Measurements from ENCODE around the gene DPH6.
"Not testable (repeated sequence)": the region's sequence is repeated elsewhere in the genome, so short reads cannot be mapped to it uniquely, and the experiment has no call there.

DPH6 gene

DNA sequence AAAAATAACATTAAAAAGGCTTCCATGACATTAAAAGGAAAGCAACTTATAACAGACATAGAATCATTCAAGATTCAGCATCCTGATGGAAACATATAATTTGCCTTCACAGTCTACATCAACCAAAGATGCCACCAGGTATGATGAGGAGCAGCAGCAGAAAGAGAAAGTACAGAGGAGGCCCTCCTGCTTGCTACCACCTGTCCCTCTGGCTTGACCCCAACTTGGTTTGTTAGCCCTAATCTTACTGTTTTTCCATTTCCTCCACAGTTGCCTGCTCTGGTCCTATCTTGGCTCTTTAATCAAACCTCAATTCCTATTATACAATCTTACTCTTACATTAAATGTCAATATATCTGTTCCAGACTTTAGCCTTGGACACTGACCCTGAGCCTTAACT lies 171.3 kb downstream of the DPH6 start:
- no peaks in the 10 kb centered on the region for H3K27me3 ChIP-seq (ENCODE audit: insufficient read depth, low read length)
- H3K27ac ChIP-seq (ENCODE audit: low read length): no peak overlapping the region
- no peak overlapping the region for H3K9ac ChIP-seq (ENCODE audit: low read depth, low read length)
- peaks cover under 1% of the 10 kb centered on the region; the same call in 1 of the 2 replicates for H3K4me1 ChIP-seq (ENCODE audit: insufficient read depth, low read length)
- no peak overlapping the region for H3K4me3 ChIP-seq (ENCODE audit: low read length)
- no peaks in the 10 kb centered on the region for H3K36me3 ChIP-seq (ENCODE audit: insufficient read depth, low read depth, low read length)
- H3K9me3 ChIP-seq (ENCODE audit: insufficient read depth, low read depth, low read length): no peaks in the 10 kb centered on the region

DNA sequence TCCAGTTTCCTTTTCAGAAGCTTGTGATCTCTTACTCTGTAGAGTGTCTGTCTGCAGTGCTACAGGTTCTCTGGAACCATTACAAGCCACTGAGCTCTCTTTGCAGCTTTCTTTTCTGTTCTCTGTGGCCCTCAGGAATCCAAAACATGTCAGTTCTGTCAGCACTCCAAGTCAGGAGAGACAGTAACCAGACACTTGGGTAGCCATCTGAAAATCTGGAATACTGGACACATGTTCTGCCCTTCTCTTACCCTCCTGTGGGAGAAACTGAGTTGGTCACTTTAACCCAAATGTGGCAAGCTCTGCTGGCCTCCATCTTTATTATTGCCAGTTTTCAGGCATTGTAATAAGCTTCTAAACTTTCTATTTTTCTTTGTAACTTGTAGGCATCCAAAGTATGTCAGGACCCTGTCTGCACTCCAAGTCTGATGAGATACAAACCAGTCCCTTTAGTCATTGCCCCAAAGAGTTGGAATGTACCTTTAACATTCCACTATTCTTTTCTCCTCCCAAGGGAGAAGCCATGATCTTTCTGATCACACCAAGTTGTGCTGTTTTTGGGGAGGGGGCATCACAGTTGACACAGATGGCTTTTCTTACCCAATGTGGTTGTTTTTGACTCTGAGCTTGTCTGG lies 183.7 kb downstream of the DPH6 start:
- peaks cover 30% of the 10 kb centered on the region for H3K9me3 ChIP-seq (ENCODE audit: insufficient read depth, low read depth, low read length)
- no peak overlapping the region for H3K4me3 ChIP-seq (ENCODE audit: low read length)
- H3K36me3 ChIP-seq (ENCODE audit: insufficient read depth, low read depth, low read length): no peaks in the 10 kb centered on the region
- no peak overlapping the region for H3K27ac ChIP-seq (ENCODE audit: low read length)
- H3K9ac ChIP-seq (ENCODE audit: low read depth, low read length): no peak overlapping the region
- no peaks in the 10 kb centered on the region for H3K27me3 ChIP-seq (ENCODE audit: insufficient read depth, low read length)
- no peaks in the 10 kb centered on the region for H3K4me1 ChIP-seq (ENCODE audit: insufficient read depth, low read length)

DNA sequence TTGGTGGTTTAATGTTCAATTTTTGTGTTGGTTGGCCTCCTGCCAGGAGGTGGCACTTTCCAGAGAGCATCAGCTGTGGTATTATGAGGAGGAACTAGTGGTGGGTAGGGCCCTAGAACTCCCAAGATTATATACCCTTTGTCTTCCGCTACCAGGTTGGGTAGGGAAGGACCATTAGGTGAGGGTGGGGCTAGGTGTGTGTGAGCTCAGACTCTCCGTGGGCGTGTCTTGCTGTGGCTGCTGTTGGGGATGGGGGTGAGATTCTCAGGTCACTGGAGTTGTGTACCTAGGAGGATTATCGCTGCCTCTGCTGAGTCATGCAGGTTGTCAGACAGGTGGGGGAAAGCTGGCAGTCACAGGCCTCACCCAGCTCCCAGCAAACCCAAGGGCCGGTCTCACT lies 187.1 kb downstream of the DPH6 start:
- Histone ChIP-seq H3K4me3 (ENCODE audit: low read length) (no peak overlapping the region), H3K4me1 (ENCODE audit: insufficient read depth, low read length) (no peaks in the 10 kb centered on the region), H3K9me3 (ENCODE audit: insufficient read depth, low read depth, low read length) (peaks cover 35% of the 10 kb centered on the region), H3K9ac (ENCODE audit: low read depth, low read length) (no peak overlapping the region), H3K27me3 (ENCODE audit: insufficient read depth, low read length) (no peaks in the 10 kb centered on the region), H3K36me3 (ENCODE audit: insufficient read depth, low read depth, low read length) (no peaks in the 10 kb centered on the region), H3K27ac (ENCODE audit: low read length) (no peak overlapping the region)

DNA sequence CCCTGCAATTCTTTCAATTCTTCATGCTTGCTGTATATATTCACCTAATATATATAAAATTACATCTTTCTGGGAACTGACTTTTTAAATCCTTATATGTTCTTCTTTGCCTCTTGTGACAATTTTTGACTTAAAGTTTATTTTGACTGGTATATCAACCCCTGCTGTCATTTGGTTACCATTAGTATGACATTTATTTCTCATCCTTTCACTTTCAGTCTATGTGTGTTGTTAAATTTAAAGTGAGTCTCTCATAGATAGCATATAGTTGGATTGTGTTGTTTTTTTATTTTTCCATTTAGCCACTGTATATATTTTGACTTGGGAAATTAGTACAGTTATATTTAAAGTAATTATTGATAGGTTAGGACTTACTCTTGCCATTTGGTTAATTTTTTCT lies 194.9 kb downstream of the DPH6 start:
- Histone ChIP-seq H3K4me3 (ENCODE audit: low read length) (no peak overlapping the region), H3K4me1 (ENCODE audit: insufficient read depth, low read length) (no peaks in the 10 kb centered on the region), H3K36me3 (ENCODE audit: insufficient read depth, low read depth, low read length) (no peaks in the 10 kb centered on the region), H3K27me3 (ENCODE audit: insufficient read depth, low read length) (no peaks in the 10 kb centered on the region), H3K9me3 (ENCODE audit: insufficient read depth, low read depth, low read length) (no peaks in the 10 kb centered on the region), H3K9ac (ENCODE audit: low read depth, low read length) (no peak overlapping the region), H3K27ac (ENCODE audit: low read length) (no peak overlapping the region)

DNA sequence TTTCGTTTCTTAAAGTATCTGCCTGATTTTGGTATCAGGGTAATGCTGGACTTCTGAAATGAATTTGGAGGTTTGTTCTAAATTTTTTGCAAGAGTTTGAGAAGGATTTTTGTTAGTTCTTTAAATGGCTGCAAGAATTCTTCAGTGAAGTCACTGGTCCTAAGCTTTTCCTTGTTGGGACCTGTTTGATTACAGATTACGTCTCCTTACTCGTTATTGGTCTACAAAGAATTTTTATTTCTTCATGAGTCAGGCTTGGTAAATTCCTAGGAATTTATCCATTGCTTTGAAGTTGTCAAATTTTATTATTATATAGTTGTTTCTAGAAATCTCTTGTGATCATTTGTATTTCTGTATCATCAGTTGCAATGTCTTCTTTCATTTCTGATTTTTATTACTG lies 196.0 kb downstream of the DPH6 start:
- Histone ChIP-seq H3K4me1 (ENCODE audit: insufficient read depth, low read length) (no peaks in the 10 kb centered on the region), H3K9me3 (ENCODE audit: insufficient read depth, low read depth, low read length) (no peaks in the 10 kb centered on the region), H3K9ac (ENCODE audit: low read depth, low read length) (no peak overlapping the region), H3K27me3 (ENCODE audit: insufficient read depth, low read length) (no peaks in the 10 kb centered on the region), H3K36me3 (ENCODE audit: insufficient read depth, low read depth, low read length) (no peaks in the 10 kb centered on the region), H3K27ac (ENCODE audit: low read length) (no peak overlapping the region), H3K4me3 (ENCODE audit: low read length) (no peak overlapping the region)

DNA sequence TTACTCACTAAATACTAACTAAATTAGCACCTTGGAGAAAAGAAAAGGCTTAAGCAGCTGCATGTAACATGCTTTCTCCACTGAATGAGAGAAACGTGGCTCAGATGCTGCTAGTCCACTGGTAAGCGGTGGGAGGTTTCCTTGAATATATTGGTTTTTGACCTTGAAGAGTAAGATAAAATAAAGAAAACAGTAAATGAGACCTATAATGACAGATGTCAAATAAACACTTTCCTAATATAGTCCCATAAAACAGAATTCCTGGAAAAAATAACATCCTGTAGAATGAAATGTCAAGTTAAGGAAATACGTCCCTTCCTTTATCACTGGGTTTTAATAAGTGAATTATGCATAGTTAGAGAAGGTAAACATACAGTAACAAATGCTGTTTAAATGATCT lies 215.0 kb downstream of the DPH6 start:
- Histone ChIP-seq H3K9ac (ENCODE audit: low read depth, low read length) (no peak overlapping the region), H3K36me3 (ENCODE audit: insufficient read depth, low read depth, low read length) (no peaks in the 10 kb centered on the region), H3K27ac (ENCODE audit: low read length) (no peak overlapping the region), H3K4me3 (ENCODE audit: low read length) (no peak overlapping the region), H3K4me1 (ENCODE audit: insufficient read depth, low read length) (peaks cover 7% of the 10 kb centered on the region; the same call in 1 of the 2 replicates), H3K27me3 (ENCODE audit: insufficient read depth, low read length) (no peaks in the 10 kb centered on the region), H3K9me3 (ENCODE audit: insufficient read depth, low read depth, low read length) (no peaks in the 10 kb centered on the region)

DNA sequence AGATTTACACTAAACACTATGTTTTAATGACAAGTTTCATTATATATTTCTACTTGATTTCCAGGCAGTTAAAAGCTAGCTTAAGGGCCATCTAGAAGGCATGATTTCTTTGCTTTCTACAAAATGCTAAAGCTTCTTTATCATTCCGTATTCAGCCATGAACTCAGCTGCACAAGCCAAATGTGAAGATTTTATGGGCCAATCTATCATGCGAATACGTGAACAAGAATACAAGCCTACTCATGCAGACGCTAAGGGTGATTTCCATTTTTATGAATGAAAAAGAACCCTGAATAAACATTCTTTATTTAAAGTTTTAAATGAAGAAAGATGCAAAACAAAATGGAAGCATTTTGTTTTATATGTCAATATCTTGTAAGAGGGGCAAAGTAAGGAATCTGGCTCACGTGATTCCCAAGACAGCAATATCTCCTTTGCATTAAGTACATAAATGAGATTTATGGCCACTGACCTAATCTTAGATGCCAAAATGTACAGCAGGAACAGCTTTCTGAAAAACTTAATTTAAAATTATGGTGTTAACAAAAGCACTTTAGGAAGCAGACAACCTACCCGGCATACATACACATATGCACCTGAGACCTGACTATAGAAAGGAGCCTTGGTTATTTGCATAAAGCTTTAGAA lies 215.8 kb downstream of the DPH6 start:
- no peak overlapping the region for H3K27ac ChIP-seq (ENCODE audit: low read length)

DNA sequence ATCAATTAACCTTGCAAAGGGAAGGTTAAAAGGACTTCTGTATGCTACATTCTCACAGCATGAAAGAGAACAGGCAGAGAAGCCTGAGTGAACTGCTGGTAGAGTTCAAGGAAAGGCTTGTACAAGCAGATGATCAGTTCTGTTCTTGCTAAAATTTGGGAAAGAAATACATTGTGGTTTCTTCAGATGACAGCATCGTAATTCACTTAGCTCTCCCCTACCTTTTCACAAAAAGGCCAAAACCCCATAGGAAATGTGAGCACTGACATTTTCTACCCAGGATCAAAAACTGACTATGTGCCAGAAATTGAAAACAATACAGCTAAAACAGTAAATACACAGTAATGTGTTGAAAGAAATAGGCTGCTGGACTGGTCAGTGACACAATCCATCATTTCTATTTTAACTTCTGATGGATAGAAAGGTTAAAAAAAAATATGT lies 216.4 kb downstream of the DPH6 start:
- no peaks in the 10 kb centered on the region for H3K9me3 ChIP-seq (ENCODE audit: insufficient read depth, low read depth, low read length)
- H3K4me3 ChIP-seq (ENCODE audit: low read length): no peak overlapping the region
- peaks cover 7% of the 10 kb centered on the region; the same call in 1 of the 2 replicates for H3K4me1 ChIP-seq (ENCODE audit: insufficient read depth, low read length)
- no peaks in the 10 kb centered on the region for H3K36me3 ChIP-seq (ENCODE audit: insufficient read depth, low read depth, low read length)
- H3K27ac ChIP-seq (ENCODE audit: low read length): no peak overlapping the region
- no peaks in the 10 kb centered on the region for H3K27me3 ChIP-seq (ENCODE audit: insufficient read depth, low read length)
- no peak overlapping the region for H3K9ac ChIP-seq (ENCODE audit: low read depth, low read length)

More for the DNA sequence above, 215.8 kb downstream of the DPH6 start:
- Histone ChIP-seq H3K4me3 (ENCODE audit: low read length) (no peak overlapping the region), H3K9ac (ENCODE audit: low read depth, low read length) (no peak overlapping the region), H3K9me3 (ENCODE audit: insufficient read depth, low read depth, low read length) (no peaks in the 10 kb centered on the region), H3K4me1 (ENCODE audit: insufficient read depth, low read length) (peaks cover 7% of the 10 kb centered on the region; the same call in 1 of the 2 replicates), H3K27me3 (ENCODE audit: insufficient read depth, low read length) (no peaks in the 10 kb centered on the region), H3K36me3 (ENCODE audit: insufficient read depth, low read depth, low read length) (no peaks in the 10 kb centered on the region)

DNA sequence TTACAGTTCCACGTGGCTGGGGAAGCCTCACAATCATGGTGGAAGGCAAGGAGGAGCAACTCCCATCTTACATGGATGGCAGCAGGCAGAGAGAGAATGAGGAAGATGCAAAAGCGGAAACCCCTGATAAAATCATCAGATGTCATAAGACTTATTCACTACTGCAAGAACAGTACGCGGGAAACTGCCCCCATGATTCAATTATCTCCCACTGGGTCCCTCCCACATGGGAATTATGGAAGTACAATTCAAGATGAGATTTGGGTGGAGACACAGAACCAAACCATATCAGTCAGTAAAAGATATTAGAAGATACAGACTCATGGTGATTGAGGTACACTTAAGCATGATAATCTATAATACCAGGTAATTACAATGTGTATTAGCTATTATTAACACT lies 217.1 kb downstream of the DPH6 start:
- not testable (repeated sequence) for H3K27ac ChIP-seq (ENCODE audit: low read length); H3K27me3 ChIP-seq (ENCODE audit: insufficient read depth, low read length); H3K36me3 ChIP-seq (ENCODE audit: insufficient read depth, low read depth, low read length); H3K4me1 ChIP-seq (ENCODE audit: insufficient read depth, low read length); H3K9me3 ChIP-seq (ENCODE audit: insufficient read depth, low read depth, low read length); H3K4me3 ChIP-seq (ENCODE audit: low read length); H3K9ac ChIP-seq (ENCODE audit: low read depth, low read length)

DNA sequence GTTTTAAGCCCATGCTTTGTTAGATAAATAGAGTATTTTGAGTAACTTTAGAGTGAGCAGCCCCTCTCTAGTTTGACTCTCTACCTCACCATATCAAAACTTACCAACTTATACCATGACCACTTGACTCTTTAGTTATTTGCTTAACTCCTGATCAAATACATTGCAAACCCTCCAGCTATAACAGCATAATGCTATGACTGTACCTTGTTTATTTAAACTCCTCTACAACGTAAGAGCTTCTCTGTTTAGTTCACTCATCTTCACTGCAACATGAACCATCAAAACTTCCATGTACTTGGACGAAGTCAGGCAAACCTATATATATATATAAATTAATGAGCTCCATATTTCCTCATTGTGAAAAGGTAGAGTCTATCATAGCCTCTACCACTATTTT lies 218.2 kb downstream of the DPH6 start:
- no peak overlapping the region for H3K4me3 ChIP-seq (ENCODE audit: low read length)

DNA sequence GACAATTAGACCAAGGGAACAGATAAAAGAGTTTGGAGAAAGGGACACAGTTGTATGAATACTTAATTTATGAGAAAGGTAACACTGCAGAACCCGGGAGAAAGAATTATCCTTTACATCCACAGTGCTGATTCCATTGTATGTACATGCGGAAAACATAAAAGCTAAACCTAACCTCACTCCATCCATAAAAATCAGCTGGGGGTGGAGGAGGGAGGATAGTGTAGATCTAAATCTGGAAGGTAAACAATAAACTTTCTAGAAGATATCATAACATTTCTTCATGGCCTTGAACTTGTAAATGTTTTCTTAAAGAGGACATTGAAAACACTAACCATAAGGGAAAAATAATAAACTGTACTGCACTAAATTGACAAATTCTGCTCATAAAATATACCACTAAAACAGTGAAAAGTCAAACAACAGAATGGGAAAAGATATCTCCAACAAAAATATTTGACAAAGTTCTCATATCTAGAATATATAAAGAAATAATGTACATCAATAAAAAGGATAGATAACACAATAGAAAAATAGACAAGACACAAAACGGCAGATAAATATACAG lies 220.5 kb downstream of the DPH6 start:
- no peaks in the 10 kb centered on the region for H3K27me3 ChIP-seq (ENCODE audit: insufficient read depth, low read length)
- H3K4me1 ChIP-seq (ENCODE audit: insufficient read depth, low read length): peaks cover 6% of the 10 kb centered on the region; the same call in 1 of the 2 replicates
- no peaks in the 10 kb centered on the region for H3K9me3 ChIP-seq (ENCODE audit: insufficient read depth, low read depth, low read length)
- no peak overlapping the region for H3K4me3 ChIP-seq (ENCODE audit: low read length)
- no peak overlapping the region for H3K27ac ChIP-seq (ENCODE audit: low read length)
- H3K36me3 ChIP-seq (ENCODE audit: insufficient read depth, low read depth, low read length): no peaks in the 10 kb centered on the region
- H3K9ac ChIP-seq (ENCODE audit: low read depth, low read length): no peak overlapping the region

More for the DNA sequence above, 218.2 kb downstream of the DPH6 start:
- Histone ChIP-seq H3K4me1 (ENCODE audit: insufficient read depth, low read length) (peaks cover 7% of the 10 kb centered on the region; the same call in 1 of the 2 replicates), H3K36me3 (ENCODE audit: insufficient read depth, low read depth, low read length) (no peaks in the 10 kb centered on the region), H3K27ac (ENCODE audit: low read length) (no peak overlapping the region), H3K9me3 (ENCODE audit: insufficient read depth, low read depth, low read length) (no peaks in the 10 kb centered on the region), H3K27me3 (ENCODE audit: insufficient read depth, low read length) (no peaks in the 10 kb centered on the region), H3K9ac (ENCODE audit: low read depth, low read length) (no peak overlapping the region)

DNA sequence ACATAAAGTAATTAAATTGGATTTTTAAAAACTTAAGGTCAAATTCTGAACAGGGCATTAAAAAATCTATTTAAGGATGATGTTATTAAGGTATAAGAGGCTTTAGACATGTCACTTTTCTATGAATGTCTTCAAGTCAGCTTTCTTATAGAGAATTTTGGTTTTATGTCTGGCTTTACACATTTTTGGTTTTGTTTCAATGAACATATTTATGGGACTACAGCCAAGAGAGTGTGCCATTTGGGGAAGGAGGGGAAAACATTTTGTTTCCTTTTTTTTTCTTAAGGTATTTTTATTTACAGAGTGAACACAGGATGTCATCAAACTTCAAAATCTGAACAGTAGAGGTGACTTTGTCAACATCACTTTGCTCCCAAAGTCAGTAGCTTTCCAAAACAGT lies 222.8 kb downstream of the DPH6 start:
- no peaks in the 10 kb centered on the region for H3K4me1 ChIP-seq (ENCODE audit: insufficient read depth, low read length)
- no peak overlapping the region for H3K4me3 ChIP-seq (ENCODE audit: low read length)
- H3K9ac ChIP-seq (ENCODE audit: low read depth, low read length): no peak overlapping the region
- H3K27ac ChIP-seq (ENCODE audit: low read length): no peak overlapping the region
- no peaks in the 10 kb centered on the region for H3K36me3 ChIP-seq (ENCODE audit: insufficient read depth, low read depth, low read length)
- no peaks in the 10 kb centered on the region for H3K9me3 ChIP-seq (ENCODE audit: insufficient read depth, low read depth, low read length)
- H3K27me3 ChIP-seq (ENCODE audit: insufficient read depth, low read length): no peaks in the 10 kb centered on the region
